ENCODE data around the gene SNRNP48. TPM values are rescaled to one million over a fixed set of nuclear protein-coding genes. Genes with fewer than 3 reads are reported as not detected.

SNRNP48 gene
- total RNA-seq, 1 experiment from 2014 or later, result 19.6 TPM

DNA sequence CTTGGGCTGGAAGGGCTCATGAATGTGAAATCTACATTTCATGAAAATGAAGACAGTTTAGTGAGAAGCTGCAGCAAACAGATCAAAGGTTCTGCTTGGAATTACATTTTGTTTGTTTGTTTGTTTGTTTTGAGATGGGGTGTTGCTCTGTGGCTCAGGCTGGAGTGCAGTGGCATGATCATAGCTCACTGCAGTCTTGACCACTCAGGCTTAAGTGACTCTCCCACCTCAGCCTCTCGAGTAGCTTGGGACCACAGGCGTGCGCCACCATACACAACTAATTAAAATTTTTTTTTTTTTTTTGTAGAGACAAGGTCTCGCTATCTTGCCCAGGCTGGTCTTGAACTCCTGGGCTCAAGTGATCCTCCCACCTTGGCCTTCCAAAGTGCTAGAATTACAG lies 42.7 kb upstream of the SNRNP48 start:
- H3K4me1 ChIP-seq (replicated peaks), result peaks cover 4% of the 10 kb centered on the region
- DNase-seq (ENCODE audit: low read depth in 1 of 2, low spot score in 2 of 2), result no peak

GRCh38 chr6:7550433-7550801 lies 39.6 kb upstream of the SNRNP48 start:
- DNase-seq (ENCODE audit: low read depth in 1 of 2, low spot score in 2 of 2), result no peak
- H3K4me1 ChIP-seq (replicated peaks), result no peaks in the 10 kb centered on the region
- no peak overlapping the region for H3K4me3 ChIP-seq
- peaks cover 42% of the 10 kb centered on the region for H3K27me3 ChIP-seq (replicated peaks)
- H3K9me3 ChIP-seq (replicated peaks), result no peaks in the 10 kb centered on the region
- no peaks in the 10 kb centered on the region for H3K36me3 ChIP-seq
- no peak overlapping the region for H3K27ac ChIP-seq

More for the DNA sequence above, 42.7 kb upstream of the SNRNP48 start:
- no peak overlapping the region for H3K27ac ChIP-seq
- H3K27me3 ChIP-seq (replicated peaks), result peaks cover 62% of the 10 kb centered on the region
- no peaks in the 10 kb centered on the region for H3K9me3 ChIP-seq (replicated peaks)
- no peak overlapping the region for H3K4me3 ChIP-seq
- H3K36me3 ChIP-seq, result no peaks in the 10 kb centered on the region

DNA sequence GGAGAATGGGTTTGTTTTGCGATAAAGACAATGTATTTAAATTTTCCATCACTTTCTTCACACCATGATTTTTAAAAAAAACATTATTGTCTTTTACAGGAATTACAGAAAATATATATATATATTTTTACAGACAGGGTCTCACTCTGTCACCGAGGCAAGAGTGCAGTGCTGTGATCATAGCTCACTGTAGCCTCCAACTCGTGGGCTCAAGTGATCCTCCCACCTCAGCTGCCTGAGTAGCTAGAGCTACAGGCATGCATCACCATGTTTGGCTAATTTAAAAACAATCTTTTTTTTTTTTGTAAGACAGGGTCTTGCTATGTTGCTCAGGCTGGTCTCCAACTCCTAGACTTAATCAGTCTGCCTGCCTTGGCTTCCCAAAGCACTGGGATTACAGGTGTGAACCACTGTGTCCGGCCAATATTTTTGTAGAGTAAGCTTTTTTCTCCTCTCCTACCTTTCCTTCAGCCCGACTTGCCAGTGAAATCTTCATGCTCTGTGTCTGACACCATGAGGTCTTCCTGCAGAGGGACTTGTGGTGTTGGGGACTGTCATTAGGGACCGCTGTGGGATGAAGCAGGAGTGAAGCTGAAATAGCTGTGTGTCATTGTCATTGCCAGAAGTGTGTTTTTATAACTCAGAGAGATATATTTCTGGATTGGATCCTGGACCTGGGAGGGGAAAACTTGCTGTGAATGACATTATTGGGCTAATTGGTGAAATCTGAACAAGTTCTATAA lies 35.3 kb upstream of the SNRNP48 start:
- Histone ChIP-seq H3K27me3 (replicated peaks) (peaks cover 31% of the 10 kb centered on the region), H3K27ac (no peak overlapping the region), H3K4me1 (replicated peaks) (no peaks in the 10 kb centered on the region), H3K4me3 (no peak overlapping the region), H3K36me3 (no peaks in the 10 kb centered on the region), H3K9me3 (replicated peaks) (no peaks in the 10 kb centered on the region)
- no peak for DNase-seq (ENCODE audit: low read depth in 1 of 2, low spot score in 2 of 2)

- Histone ChIP-seq H3K4me3 (no peak overlapping the region), H3K36me3 (no peaks in the 10 kb centered on the region), H3K27ac (no peak overlapping the region), H3K4me1 (replicated peaks) (no peaks in the 10 kb centered on the region), H3K27me3 (replicated peaks) (peaks cover 29% of the 10 kb centered on the region), H3K9me3 (replicated peaks) (no peaks in the 10 kb centered on the region)
- DNase-seq (ENCODE audit: low read depth in 1 of 2, low spot score in 2 of 2), result no peak
These were observed 34.3 kb upstream of the SNRNP48 start for GRCh38 chr6:7555671-7556070.

- Histone ChIP-seq H3K4me1 (replicated peaks) (no peaks in the 10 kb centered on the region), H3K27ac (no peak overlapping the region), H3K36me3 (no peaks in the 10 kb centered on the region), H3K27me3 (replicated peaks) (peaks cover 29% of the 10 kb centered on the region), H3K9me3 (replicated peaks) (no peaks in the 10 kb centered on the region), H3K4me3 (no peak overlapping the region)
- no peak for DNase-seq (ENCODE audit: low read depth in 1 of 2, low spot score in 2 of 2)
These were observed 33.4 kb upstream of the SNRNP48 start for GRCh38 chr6:7556394-7557106.

- no peak overlapping the region for H3K27ac ChIP-seq
- H3K4me1 ChIP-seq (replicated peaks), result no peaks in the 10 kb centered on the region
- no peaks in the 10 kb centered on the region for H3K36me3 ChIP-seq
- peaks cover 25% of the 10 kb centered on the region for H3K27me3 ChIP-seq (replicated peaks)
- no peak for DNase-seq (ENCODE audit: low read depth in 1 of 2, low spot score in 2 of 2)
- no peaks in the 10 kb centered on the region for H3K9me3 ChIP-seq (replicated peaks)
- H3K4me3 ChIP-seq, result no peak overlapping the region
These were observed 32.3 kb upstream of the SNRNP48 start for GRCh38 chr6:7557652-7558051.

DNA sequence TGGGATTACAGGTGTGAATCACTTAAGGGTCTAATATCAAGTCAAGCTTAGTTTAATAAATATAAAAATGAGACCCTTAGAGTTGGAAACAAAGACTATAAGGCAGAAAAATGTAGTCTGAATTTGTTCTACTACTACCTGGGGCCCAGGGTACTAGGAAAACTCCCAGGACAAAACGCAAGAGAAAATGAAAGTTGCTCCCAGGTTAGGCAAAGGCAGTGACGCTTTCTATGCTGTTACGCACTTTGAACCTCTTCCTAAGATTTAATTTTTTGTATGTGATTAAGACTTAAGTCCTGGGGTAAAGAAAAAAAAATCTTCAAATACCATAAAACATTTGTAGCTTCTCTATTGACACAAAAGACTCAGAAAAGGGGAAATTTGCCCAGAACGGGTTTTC lies 31.2 kb upstream of the SNRNP48 start:
- H3K4me3 ChIP-seq, result no peak overlapping the region
- peaks cover 20% of the 10 kb centered on the region for H3K27me3 ChIP-seq (replicated peaks)
- H3K27ac ChIP-seq, result no peak overlapping the region
- no peak for DNase-seq (ENCODE audit: low read depth in 1 of 2, low spot score in 2 of 2)
- no peaks in the 10 kb centered on the region for H3K36me3 ChIP-seq
- no peaks in the 10 kb centered on the region for H3K4me1 ChIP-seq (replicated peaks)
- no peaks in the 10 kb centered on the region for H3K9me3 ChIP-seq (replicated peaks)

GRCh38 chr6:7559196-7559595 lies 30.8 kb upstream of the SNRNP48 start:
- peaks cover 21% of the 10 kb centered on the region for H3K27me3 ChIP-seq (replicated peaks)
- no peak overlapping the region for H3K27ac ChIP-seq
- no peak overlapping the region for H3K4me3 ChIP-seq
- DNase-seq (ENCODE audit: low read depth in 1 of 2, low spot score in 2 of 2), result no peak
- H3K9me3 ChIP-seq (replicated peaks), result no peaks in the 10 kb centered on the region
- no peaks in the 10 kb centered on the region for H3K4me1 ChIP-seq (replicated peaks)
- H3K36me3 ChIP-seq, result no peaks in the 10 kb centered on the region

GRCh38 chr6:7559651-7560385 lies 30.2 kb upstream of the SNRNP48 start:
- Histone ChIP-seq H3K9me3 (replicated peaks) (no peaks in the 10 kb centered on the region), H3K36me3 (no peaks in the 10 kb centered on the region), H3K27ac (no peak overlapping the region), H3K4me1 (replicated peaks) (no peaks in the 10 kb centered on the region), H3K27me3 (replicated peaks) (peaks cover 24% of the 10 kb centered on the region), H3K4me3 (no peak overlapping the region)
- no peak for DNase-seq (ENCODE audit: low read depth in 1 of 2, low spot score in 2 of 2)

- H3K4me3 ChIP-seq, result no peak overlapping the region
- H3K36me3 ChIP-seq, result no peaks in the 10 kb centered on the region
- no peak overlapping the region for H3K27ac ChIP-seq
- H3K9me3 ChIP-seq (replicated peaks), result no peaks in the 10 kb centered on the region
- no peaks in the 10 kb centered on the region for H3K4me1 ChIP-seq (replicated peaks)
- H3K27me3 ChIP-seq (replicated peaks), result peaks cover 18% of the 10 kb centered on the region
- DNase-seq (ENCODE audit: low read depth in 1 of 2, low spot score in 2 of 2), result no peak
These were observed 28.6 kb upstream of the SNRNP48 start for GRCh38 chr6:7561153-7561964.

DNA sequence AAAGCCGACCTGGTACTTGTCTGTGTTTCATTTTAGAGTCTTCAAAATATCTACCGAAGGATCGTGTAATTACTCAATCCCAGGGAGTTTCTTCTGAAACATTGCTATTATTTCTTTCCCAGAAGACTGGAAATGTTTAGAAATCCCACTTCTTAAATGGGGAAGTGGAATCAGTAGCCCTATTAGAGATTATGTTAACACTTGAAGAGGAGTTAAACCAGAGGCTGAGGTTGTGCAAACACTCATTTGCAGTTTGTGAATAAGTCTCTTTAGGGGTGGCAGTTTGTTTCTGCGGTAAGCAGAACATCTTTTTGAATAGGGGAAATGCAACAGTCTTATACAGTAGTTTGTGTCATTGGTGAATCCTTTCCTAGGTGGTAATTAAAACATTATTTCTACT lies 27.2 kb upstream of the SNRNP48 start:
- peaks cover 14% of the 10 kb centered on the region for H3K27me3 ChIP-seq (replicated peaks)

DNA sequence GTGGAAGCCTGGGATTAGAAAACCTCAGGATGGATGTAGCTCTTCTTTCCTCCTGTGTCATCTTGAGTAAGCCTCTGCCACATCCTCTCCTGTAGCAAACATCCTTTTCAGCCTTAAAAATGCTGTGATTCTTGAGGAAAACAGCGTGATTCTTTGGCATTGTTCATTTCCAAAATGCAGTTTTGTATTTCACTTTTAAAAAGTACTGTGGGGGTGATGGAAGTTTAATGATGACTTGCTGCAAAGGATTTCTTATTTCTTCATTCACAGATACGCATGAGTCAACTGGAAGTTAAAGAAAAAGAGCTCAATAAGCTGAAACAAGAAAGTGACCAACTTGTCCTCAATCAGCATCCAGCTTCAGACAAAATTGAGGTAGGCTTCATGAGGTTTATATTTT lies 23.9 kb upstream of the SNRNP48 start:
- H3K27me3 ChIP-seq (replicated peaks), result peaks cover 12% of the 10 kb centered on the region
- no peaks in the 10 kb centered on the region for H3K4me1 ChIP-seq (replicated peaks)
- H3K27ac ChIP-seq, result no peak overlapping the region
- no peak overlapping the region for H3K4me3 ChIP-seq
- H3K9me3 ChIP-seq (replicated peaks), result no peaks in the 10 kb centered on the region
- no peaks in the 10 kb centered on the region for H3K36me3 ChIP-seq
- no peak for DNase-seq (ENCODE audit: low read depth in 1 of 2, low spot score in 2 of 2)

More for the DNA sequence above, 27.2 kb upstream of the SNRNP48 start:
- H3K4me3 ChIP-seq, result no peak overlapping the region
- H3K9me3 ChIP-seq (replicated peaks), result no peaks in the 10 kb centered on the region
- no peaks in the 10 kb centered on the region for H3K4me1 ChIP-seq (replicated peaks)
- no peak overlapping the region for H3K27ac ChIP-seq
- no peak for DNase-seq (ENCODE audit: low read depth in 1 of 2, low spot score in 2 of 2)
- H3K36me3 ChIP-seq, result no peaks in the 10 kb centered on the region

DNA sequence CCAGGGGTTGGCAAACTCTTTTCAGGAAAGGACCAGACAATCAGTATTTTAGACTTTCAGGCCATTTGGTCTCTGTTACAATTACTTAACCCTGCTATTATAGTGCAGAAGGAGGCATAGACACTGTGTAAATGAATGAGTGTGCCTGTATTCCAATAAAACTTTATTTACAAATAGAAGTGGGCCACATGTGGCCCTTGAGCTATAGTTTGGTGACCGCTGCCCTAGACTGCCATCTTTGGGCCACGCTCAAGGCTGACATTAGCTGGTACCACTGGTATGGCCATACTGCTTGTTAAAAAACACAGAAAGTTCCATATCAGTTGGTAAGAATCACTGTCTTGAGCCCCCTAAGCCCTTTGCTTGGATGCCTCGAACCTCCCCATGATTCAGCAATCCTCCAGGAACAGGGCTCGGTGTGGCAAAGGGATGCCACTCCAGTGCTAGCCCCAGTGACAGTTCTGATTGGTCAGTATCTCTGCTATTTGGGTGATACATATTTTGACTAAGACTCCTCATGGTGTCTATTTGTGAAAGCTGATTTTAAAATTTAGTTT lies 23.3 kb upstream of the SNRNP48 start:
- Histone ChIP-seq H3K4me1 (replicated peaks) (no peaks in the 10 kb centered on the region), H3K4me3 (no peak overlapping the region), H3K36me3 (no peaks in the 10 kb centered on the region), H3K27ac (no peak overlapping the region), H3K9me3 (replicated peaks) (no peaks in the 10 kb centered on the region), H3K27me3 (replicated peaks) (peaks cover 15% of the 10 kb centered on the region)
- DNase-seq (ENCODE audit: low read depth in 1 of 2, low spot score in 2 of 2), result no peak

Data from SJSA1 (cell line).